Measurements from ENCODE around the gene CCDC40.

The CCDC40 gene

GRCh38 chr17:80145076-80146075, 108.9 kb downstream of the CCDC40 start:
- DNase-seq, result no peak

GRCh38 chr17:80146121-80147034, 109.9 kb downstream of the CCDC40 start:
- Mint-ChIP-seq H3K27ac (peak overlapping the region; percentile 95), H3K9me3 (no peaks in the 10 kb centered on the region), H3K36me3 (ENCODE audit: low read depth) (peaks cover 47% of the 10 kb centered on the region), H3K4me1 (peaks cover 47% of the 10 kb centered on the region), H3K4me3 (peak overlapping the region; percentile 93), H3K27me3 (no peaks in the 10 kb centered on the region)
- ATAC-seq (peak; percentile 1), DNase-seq (no peak)

More at GRCh38 chr17:80145076-80146075, 108.9 kb downstream of the CCDC40 start:
- Mint-ChIP-seq H3K27me3 (no peaks in the 10 kb centered on the region), H3K4me3 (peak overlapping the region; percentile 93), H3K4me1 (peaks cover 47% of the 10 kb centered on the region), H3K9me3 (no peaks in the 10 kb centered on the region), H3K27ac (peak overlapping the region; percentile 78), H3K36me3 (ENCODE audit: low read depth) (peaks cover 55% of the 10 kb centered on the region)
- ATAC-seq, result no peak

- Mint-ChIP-seq H3K27me3 (no peaks in the 10 kb centered on the region), H3K4me3 (peak within 1 kb of the TSS; percentile 93), H3K36me3 (ENCODE audit: low read depth) (peaks cover 38% of the 10 kb centered on the region), H3K4me1 (peaks cover 52% of the 10 kb centered on the region), H3K9me3 (no peaks in the 10 kb centered on the region), H3K27ac (peak within 1 kb of the TSS; percentile 95)
- peak; percentile 97 for DNase-seq
- peak; percentile 93 for ATAC-seq
Observed at GRCh38 chr17:80147035-80147822, 110.8 kb downstream of the CCDC40 start, which contains the start of gene EIF4A3. TSS of gene EIF4A3 (minus strand) at chr17:80147128. CDS start at chr17:80146961, 167 bp downstream.

Data from activated naive CD8-positive, alpha-beta T cell treated with anti-CD3 and anti-CD28 coated beads, Interleukin-2, amount 50 U/mL, for 24 hours (primary cell).